Skeletal muscle tissue (tissue), 4 donors: Measurements from ENCODE around the gene MYO9A. TPM values are rescaled to one million over a fixed set of nuclear protein-coding genes. Genes with fewer than 3 reads are reported as not detected.

Experiments used
- H3K27ac ChIP-seq: one replicate; pipeline ENCODE4 v1.7.0; 2013; ENCODE audit warnings: mild to moderate bottlenecking, low read depth, low read length, inconsistent platforms
- H3K27me3 ChIP-seq, 3 donors: one replicate each; pipeline ENCODE4 v1.7.0; 2013; ENCODE audit warnings: low read length in 3 of 3; ENCODE audit not compliant: control insufficient read depth in 3 of 3, insufficient read depth in 3 of 3
- H3K36me3 ChIP-seq, 3 donors: one replicate each; pipeline ENCODE4 v1.7.0; 2013; ENCODE audit warnings: low read length in 3 of 3; ENCODE audit not compliant: control insufficient read depth in 3 of 3, insufficient read depth in 3 of 3
- H3K4me1 ChIP-seq, 3 donors: one replicate each; pipeline ENCODE4 v1.7.0; 2013; ENCODE audit warnings: low read length in 3 of 3, mild to moderate bottlenecking in 3 of 3; ENCODE audit not compliant: control insufficient read depth in 3 of 3, insufficient read depth in 3 of 3
- H3K4me3 ChIP-seq, 3 donors: one replicate each; pipeline ENCODE4 v1.7.0; 2013; ENCODE audit warnings: low read length in 3 of 3
- H3K9ac ChIP-seq, 3 donors: one replicate each; pipeline ENCODE4 v1.7.0; 2013; ENCODE audit warnings: low read length in 3 of 3, mild to moderate bottlenecking in 3 of 3, moderate library complexity in 2 of 3, low read depth in 1 of 3
- H3K9me3 ChIP-seq, 3 donors: one replicate each; pipeline ENCODE4 v1.7.0; 2013; ENCODE audit warnings: low read length in 3 of 3; ENCODE audit not compliant: control insufficient read depth in 3 of 3
- total RNA-seq: library from RNA; depleted of rRNA; stranded (reverse); fragments of >200 nt; gene quantifications from one replicate; pipeline ENCODE4 v1.2.3, GENCODE V29; 2014
- donor health status: Osteomylitis.

Gene MYO9A, protein sequence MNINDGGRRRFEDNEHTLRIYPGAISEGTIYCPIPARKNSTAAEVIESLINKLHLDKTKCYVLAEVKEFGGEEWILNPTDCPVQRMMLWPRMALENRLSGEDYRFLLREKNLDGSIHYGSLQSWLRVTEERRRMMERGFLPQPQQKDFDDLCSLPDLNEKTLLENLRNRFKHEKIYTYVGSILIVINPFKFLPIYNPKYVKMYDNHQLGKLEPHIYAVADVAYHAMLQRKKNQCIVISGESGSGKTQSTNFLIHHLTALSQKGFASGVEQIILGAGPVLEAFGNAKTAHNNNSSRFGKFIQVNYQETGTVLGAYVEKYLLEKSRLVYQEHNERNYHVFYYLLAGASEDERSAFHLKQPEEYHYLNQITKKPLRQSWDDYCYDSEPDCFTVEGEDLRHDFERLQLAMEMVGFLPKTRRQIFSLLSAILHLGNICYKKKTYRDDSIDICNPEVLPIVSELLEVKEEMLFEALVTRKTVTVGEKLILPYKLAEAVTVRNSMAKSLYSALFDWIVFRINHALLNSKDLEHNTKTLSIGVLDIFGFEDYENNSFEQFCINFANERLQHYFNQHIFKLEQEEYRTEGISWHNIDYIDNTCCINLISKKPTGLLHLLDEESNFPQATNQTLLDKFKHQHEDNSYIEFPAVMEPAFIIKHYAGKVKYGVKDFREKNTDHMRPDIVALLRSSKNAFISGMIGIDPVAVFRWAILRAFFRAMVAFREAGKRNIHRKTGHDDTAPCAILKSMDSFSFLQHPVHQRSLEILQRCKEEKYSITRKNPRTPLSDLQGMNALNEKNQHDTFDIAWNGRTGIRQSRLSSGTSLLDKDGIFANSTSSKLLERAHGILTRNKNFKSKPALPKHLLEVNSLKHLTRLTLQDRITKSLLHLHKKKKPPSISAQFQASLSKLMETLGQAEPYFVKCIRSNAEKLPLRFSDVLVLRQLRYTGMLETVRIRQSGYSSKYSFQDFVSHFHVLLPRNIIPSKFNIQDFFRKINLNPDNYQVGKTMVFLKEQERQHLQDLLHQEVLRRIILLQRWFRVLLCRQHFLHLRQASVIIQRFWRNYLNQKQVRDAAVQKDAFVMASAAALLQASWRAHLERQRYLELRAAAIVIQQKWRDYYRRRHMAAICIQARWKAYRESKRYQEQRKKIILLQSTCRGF (N-terminal part only)
- total RNA-seq: 88.2 TPM

- Histone ChIP-seq H3K36me3 (no peaks in the 10 kb centered on the region), H3K4me3 (peak within 1 kb of the TSS; percentile 94 to 99 (median 96)), H3K27ac (peak within 1 kb of the TSS; percentile 95), H3K9ac (peak within 1 kb of the TSS; percentile 91 to 94 (median 93)), H3K27me3 (no peaks in the 10 kb centered on the region), H3K9me3 (no peaks in the 10 kb centered on the region), H3K4me1 (peaks cover 14 to 24% (median 24%) of the 10 kb centered on the region in 3 donors)
Observed at GRCh38 chr15:72118017-72118978, at the start of gene MYO9A, which contains the start of gene SENP8. TSS of gene MYO9A (minus strand) at chr15:72118150. CDS start at chr15:72046563, 71,587 bp downstream. TSS of gene SENP8 (plus strand) at chr15:72118403. CDS start at chr15:72139624, 21,221 bp downstream.

DNA sequence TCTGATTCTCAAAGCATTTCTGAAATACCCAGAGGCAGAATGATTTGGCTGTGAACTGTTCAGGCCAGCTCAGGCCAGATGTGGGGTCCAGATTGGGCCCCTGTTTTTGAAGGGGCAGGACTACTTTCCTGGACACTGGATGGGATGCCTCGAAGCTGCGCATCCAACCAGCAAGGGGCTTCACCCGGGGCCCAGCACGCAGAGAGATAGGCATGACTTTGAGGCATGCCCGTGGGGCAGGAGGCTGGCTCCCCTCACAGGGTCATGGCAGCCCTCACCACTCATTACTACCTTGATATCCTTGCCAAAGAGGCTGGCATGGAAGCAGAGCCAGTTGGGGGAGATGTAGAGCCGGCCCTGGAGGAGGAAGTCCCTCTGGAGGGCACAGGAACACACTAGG, 49.5 kb upstream of the MYO9A start:
- no peak overlapping the region for H3K9ac ChIP-seq

DNA sequence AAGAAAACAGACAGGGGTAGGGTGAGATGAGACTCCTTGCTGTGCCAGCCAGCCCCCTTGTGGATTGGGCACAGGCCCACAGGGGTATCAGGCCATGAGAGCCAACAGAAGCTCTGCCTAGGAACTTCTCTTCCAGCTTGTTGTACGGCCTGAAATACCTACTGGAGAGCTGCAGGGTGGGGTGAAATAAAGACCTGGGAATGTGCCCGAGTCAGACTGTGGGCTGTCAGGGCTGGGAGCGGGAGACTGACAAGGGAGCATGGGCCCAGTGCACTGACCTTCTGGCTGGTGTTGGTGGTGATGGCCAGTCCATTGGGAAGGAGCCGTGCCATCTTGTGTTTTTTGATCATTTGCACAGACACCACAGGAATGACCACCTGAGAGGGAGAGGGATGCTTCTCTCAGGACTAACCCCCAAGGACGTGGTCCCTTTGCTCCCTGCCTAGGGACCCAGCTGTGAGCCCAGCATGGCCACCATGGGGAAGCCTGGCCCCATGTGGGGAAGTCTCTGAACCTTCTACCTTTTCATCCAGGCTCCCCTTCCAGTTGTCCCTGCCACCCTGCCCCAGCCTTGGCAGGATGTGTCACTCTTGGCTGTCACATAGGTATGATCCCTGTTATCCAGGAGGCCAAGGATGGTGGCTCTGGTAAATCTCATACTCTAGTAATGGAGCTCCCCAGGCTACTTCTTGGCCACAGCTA, 48.9 kb upstream of the MYO9A start:
- Histone ChIP-seq H3K27me3 (no peaks in the 10 kb centered on the region), H3K4me3 (no peak overlapping the region), H3K9me3 (no peaks in the 10 kb centered on the region), H3K9ac (no peak overlapping the region), H3K4me1 (peaks cover 4 to 5% (median 4%) of the 10 kb centered on the region in 3 donors), H3K27ac (no peak overlapping the region), H3K36me3 (no peaks in the 10 kb centered on the region)

More for the DNA sequence above, 49.5 kb upstream of the MYO9A start:
- H3K27me3 ChIP-seq: no peaks in the 10 kb centered on the region
- no peaks in the 10 kb centered on the region for H3K36me3 ChIP-seq
- no peak overlapping the region for H3K27ac ChIP-seq
- H3K4me3 ChIP-seq: no peak overlapping the region
- no peaks in the 10 kb centered on the region for H3K4me1 ChIP-seq
- H3K9me3 ChIP-seq: no peaks in the 10 kb centered on the region

GRCh38 chr15:72163719-72164118, 45.8 kb upstream of the MYO9A start:
- no peaks in the 10 kb centered on the region for H3K27me3 ChIP-seq
- no peaks in the 10 kb centered on the region for H3K9me3 ChIP-seq
- no peak overlapping the region for H3K4me3 ChIP-seq
- H3K27ac ChIP-seq: no peak overlapping the region
- H3K9ac ChIP-seq: no peak overlapping the region
- no peaks in the 10 kb centered on the region for H3K36me3 ChIP-seq
- H3K4me1 ChIP-seq: peaks cover 14 to 18% (median 17%) of the 10 kb centered on the region in 3 donors

- Histone ChIP-seq H3K9me3 (no peaks in the 10 kb centered on the region), H3K9ac (peak overlapping the region in 1 of 3 donors; percentile 45), H3K4me3 (no peak overlapping the region), H3K27ac (no peak overlapping the region), H3K36me3 (no peaks in the 10 kb centered on the region), H3K4me1 (peaks cover 14 to 18% (median 17%) of the 10 kb centered on the region in 3 donors), H3K27me3 (no peaks in the 10 kb centered on the region)
Observed at GRCh38 chr15:72162569-72162968, 44.6 kb upstream of the MYO9A start.

- Histone ChIP-seq H3K4me1 (peaks cover 14 to 18% (median 17%) of the 10 kb centered on the region in 3 donors), H3K9ac (peak overlapping the region in 1 of 3 donors; percentile 51), H3K36me3 (no peaks in the 10 kb centered on the region), H3K27me3 (no peaks in the 10 kb centered on the region), H3K9me3 (no peaks in the 10 kb centered on the region), H3K4me3 (no peak overlapping the region), H3K27ac (peak overlapping the region; percentile 45)
Observed at GRCh38 chr15:72161361-72162132, 43.6 kb upstream of the MYO9A start.

GRCh38 chr15:72160696-72161245, 42.8 kb upstream of the MYO9A start:
- no peak overlapping the region for H3K4me3 ChIP-seq
- H3K36me3 ChIP-seq: no peaks in the 10 kb centered on the region
- H3K9ac ChIP-seq: no peak overlapping the region
- no peaks in the 10 kb centered on the region for H3K9me3 ChIP-seq
- H3K27ac ChIP-seq: no peak overlapping the region
- no peaks in the 10 kb centered on the region for H3K27me3 ChIP-seq
- H3K4me1 ChIP-seq: peaks cover 18 to 23% (median 22%) of the 10 kb centered on the region in 3 donors

DNA sequence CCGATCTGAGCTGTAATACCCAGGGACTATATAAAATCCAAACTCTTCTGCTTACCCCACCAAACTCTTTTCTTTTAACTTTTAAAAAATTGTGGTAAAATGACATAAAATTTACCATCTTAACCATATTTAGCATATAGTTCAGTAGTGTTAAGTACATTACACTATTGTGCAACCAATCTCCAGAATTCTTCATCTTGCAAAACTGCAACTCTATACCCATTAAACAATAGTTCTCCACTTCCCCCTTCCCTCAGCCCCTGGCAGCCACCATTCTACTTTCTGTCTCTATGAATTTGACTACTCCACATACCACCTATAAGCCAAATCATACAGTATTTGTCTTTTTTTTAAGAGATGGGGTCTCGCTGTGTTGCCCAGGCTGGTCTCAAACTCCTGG, 39.0 kb upstream of the MYO9A start:
- Histone ChIP-seq H3K9ac (no peak overlapping the region), H3K27me3 (no peaks in the 10 kb centered on the region), H3K4me3 (no peak overlapping the region), H3K9me3 (no peaks in the 10 kb centered on the region), H3K4me1 (peaks cover 22 to 29% (median 28%) of the 10 kb centered on the region in 3 donors), H3K27ac (no peak overlapping the region), H3K36me3 (no peaks in the 10 kb centered on the region)
